ENCODE data around the gene CDKN3.

CDKN3 gene

DNA sequence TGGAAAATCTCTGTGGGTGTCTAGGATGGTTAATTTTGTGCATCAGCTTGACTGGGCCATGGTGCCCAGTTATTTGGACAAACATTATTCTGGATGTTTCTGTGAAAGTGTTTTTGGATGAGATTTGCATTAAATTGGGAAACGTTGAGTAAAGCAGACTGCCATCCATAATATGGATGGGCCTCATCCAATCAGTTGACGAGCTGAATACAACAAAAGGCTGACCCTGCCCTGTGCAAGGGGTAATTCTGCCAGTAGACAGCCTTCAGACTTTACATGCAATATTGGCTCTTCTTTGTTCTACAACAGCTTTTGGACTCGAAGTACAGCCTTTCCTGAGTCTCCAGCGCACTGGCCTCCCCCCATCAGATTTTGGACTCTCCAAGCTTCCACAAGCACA, 1.5 kb upstream of the CDKN3 start:
- H3K9me3 ChIP-seq (ENCODE audit: insufficient read depth, low read length, severe bottlenecking): no peaks in the 10 kb centered on the region
- H3K79me2 ChIP-seq (ENCODE audit: insufficient read depth, low read length): peaks cover 35% of the 10 kb centered on the region
- peaks cover 8% of the 10 kb centered on the region for H4K20me1 ChIP-seq (ENCODE audit: insufficient read depth, low read length)
- DNase-seq (no peak), ATAC-seq (ENCODE audit: insufficient read depth, low read depth) (no peak)
- H3K4me2 ChIP-seq (ENCODE audit: insufficient read depth, low read length): no peak overlapping the region
- H3K9ac ChIP-seq (ENCODE audit: low read depth, low read length): no peak overlapping the region
- no peak for TF ChIP-seq CTCF (IDR thresholded peaks at IDR 0.05; ENCODE audit: borderline replicate concordance, extremely low read depth, low read length, poor library complexity, severe bottlenecking)
- no peak for TF ChIP-seq EZH2 (IDR thresholded peaks at IDR 0.05; ENCODE audit: borderline replicate concordance, low read depth, low read length, severe bottlenecking)
- no peak overlapping the region for H2AFZ ChIP-seq (ENCODE audit: low read depth, low read length)
- no peak overlapping the region for H3K27ac ChIP-seq (ENCODE audit: low read length)
- peaks cover 20% of the 10 kb centered on the region for H3K36me3 ChIP-seq (ENCODE audit: insufficient read depth, low read length)
- H3K4me1 ChIP-seq (ENCODE audit: insufficient read depth, low read length): peaks cover 34% of the 10 kb centered on the region
- H3K27me3 ChIP-seq (ENCODE audit: insufficient read depth, low read length, poor library complexity): no peaks in the 10 kb centered on the region
- no peak overlapping the region for H3K4me3 ChIP-seq (ENCODE audit: low read depth in 1 of 2, low read length in 2 of 2)

GRCh38 chr14:54395716-54396115, 1.1 kb upstream of the CDKN3 start:
- H3K27me3 ChIP-seq (ENCODE audit: insufficient read depth, low read length, poor library complexity): no peaks in the 10 kb centered on the region
- H3K9me3 ChIP-seq (ENCODE audit: insufficient read depth, low read length, severe bottlenecking): no peaks in the 10 kb centered on the region
- peaks cover 39% of the 10 kb centered on the region for H3K79me2 ChIP-seq (ENCODE audit: insufficient read depth, low read length)
- TF ChIP-seq EZH2 (IDR thresholded peaks at IDR 0.05; ENCODE audit: borderline replicate concordance, low read depth, low read length, severe bottlenecking): no peak
- TF ChIP-seq CTCF (IDR thresholded peaks at IDR 0.05; ENCODE audit: borderline replicate concordance, extremely low read depth, low read length, poor library complexity, severe bottlenecking): no peak
- ATAC-seq (ENCODE audit: insufficient read depth, low read depth): no peak
- H2AFZ ChIP-seq (ENCODE audit: low read depth, low read length): no peak overlapping the region
- peaks cover 24% of the 10 kb centered on the region for H3K36me3 ChIP-seq (ENCODE audit: insufficient read depth, low read length)
- H3K4me2 ChIP-seq (ENCODE audit: insufficient read depth, low read length): no peak overlapping the region
- H3K4me1 ChIP-seq (ENCODE audit: insufficient read depth, low read length): peaks cover 35% of the 10 kb centered on the region
- H3K9ac ChIP-seq (ENCODE audit: low read depth, low read length): no peak overlapping the region
- no peak for DNase-seq
- peaks cover 8% of the 10 kb centered on the region for H4K20me1 ChIP-seq (ENCODE audit: insufficient read depth, low read length)
- no peak overlapping the region for H3K27ac ChIP-seq (ENCODE audit: low read length)
- no peak overlapping the region for H3K4me3 ChIP-seq (ENCODE audit: low read depth in 1 of 2, low read length in 2 of 2)

DNA sequence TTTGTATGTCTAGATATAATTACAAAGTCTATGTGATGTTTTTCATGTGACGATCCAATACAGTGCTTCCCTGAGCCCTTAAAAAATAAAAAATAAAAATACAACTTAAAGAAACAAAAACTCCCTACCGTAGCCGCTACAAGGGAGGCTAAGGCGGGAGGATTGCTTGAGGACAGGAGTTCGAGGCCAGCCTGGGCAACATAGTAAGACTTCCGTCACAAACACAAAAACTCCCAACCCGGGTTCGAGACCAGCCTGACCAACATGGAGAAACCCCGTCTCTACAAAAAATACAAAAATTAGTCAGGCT, 669 bp upstream of the CDKN3 start:
- TF ChIP-seq CTCF (IDR thresholded peaks at IDR 0.05; ENCODE audit: borderline replicate concordance, extremely low read depth, low read length, poor library complexity, severe bottlenecking) (no peak), EZH2 (IDR thresholded peaks at IDR 0.05; ENCODE audit: borderline replicate concordance, low read depth, low read length, severe bottlenecking) (no peak)
- DNase-seq (no peak), ATAC-seq (ENCODE audit: insufficient read depth, low read depth) (no peak)
- Histone ChIP-seq H3K4me3 (ENCODE audit: low read depth in 1 of 2, low read length in 2 of 2) (peak overlapping the region; percentile 5 to 99; a peak in 3 of 4 replicates), H3K27ac (ENCODE audit: low read length) (peak overlapping the region; percentile 87), H4K20me1 (ENCODE audit: insufficient read depth, low read length) (peaks cover 8% of the 10 kb centered on the region), H3K36me3 (ENCODE audit: insufficient read depth, low read length) (peaks cover 28% of the 10 kb centered on the region), H3K9me3 (ENCODE audit: insufficient read depth, low read length, severe bottlenecking) (no peaks in the 10 kb centered on the region), H3K4me2 (ENCODE audit: insufficient read depth, low read length) (peak overlapping the region; percentile 95), H3K4me1 (ENCODE audit: insufficient read depth, low read length) (peaks cover 35% of the 10 kb centered on the region), H2AFZ (ENCODE audit: low read depth, low read length) (peak overlapping the region; percentile 82), H3K27me3 (ENCODE audit: insufficient read depth, low read length, poor library complexity) (no peaks in the 10 kb centered on the region), H3K9ac (ENCODE audit: low read depth, low read length) (peak overlapping the region; percentile 60), H3K79me2 (ENCODE audit: insufficient read depth, low read length) (peaks cover 42% of the 10 kb centered on the region)

- H3K4me2 ChIP-seq (ENCODE audit: insufficient read depth, low read length): peak overlapping the region; percentile 95
Measured at GRCh38 chr14:54399560-54399959, 2.8 kb downstream of the CDKN3 start.

More at GRCh38 chr14:54399560-54399959, 2.8 kb downstream of the CDKN3 start:
- Histone ChIP-seq H3K4me3 (ENCODE audit: low read depth in 1 of 2, low read length in 2 of 2) (no peak overlapping the region), H3K27ac (ENCODE audit: low read length) (no peak overlapping the region), H3K79me2 (ENCODE audit: insufficient read depth, low read length) (peaks cover 57% of the 10 kb centered on the region), H2AFZ (ENCODE audit: low read depth, low read length) (no peak overlapping the region), H3K36me3 (ENCODE audit: insufficient read depth, low read length) (peaks cover 42% of the 10 kb centered on the region), H3K4me1 (ENCODE audit: insufficient read depth, low read length) (peaks cover 35% of the 10 kb centered on the region), H3K9ac (ENCODE audit: low read depth, low read length) (no peak overlapping the region), H3K27me3 (ENCODE audit: insufficient read depth, low read length, poor library complexity) (no peaks in the 10 kb centered on the region), H3K9me3 (ENCODE audit: insufficient read depth, low read length, severe bottlenecking) (no peaks in the 10 kb centered on the region), H4K20me1 (ENCODE audit: insufficient read depth, low read length) (peaks cover 8% of the 10 kb centered on the region)
- no peak for TF ChIP-seq CTCF (IDR thresholded peaks at IDR 0.05; ENCODE audit: borderline replicate concordance, extremely low read depth, low read length, poor library complexity, severe bottlenecking)
- TF ChIP-seq EZH2 (IDR thresholded peaks at IDR 0.05; ENCODE audit: borderline replicate concordance, low read depth, low read length, severe bottlenecking): no peak
- DNase-seq (no peak), ATAC-seq (ENCODE audit: insufficient read depth, low read depth) (no peak)

Data from DND-41 (cell line).